Activated T-cell treated with anti-CD3 and anti-CD28 coated beads for 4 hours (primary cell): Measurements from ENCODE around the gene SH3RF1.

Experiments used
- DNase-seq: peaks from one replicate; pipeline ENCODE4 v3.0.0-alpha.2; 2020

Gene SH3RF1

DNA sequence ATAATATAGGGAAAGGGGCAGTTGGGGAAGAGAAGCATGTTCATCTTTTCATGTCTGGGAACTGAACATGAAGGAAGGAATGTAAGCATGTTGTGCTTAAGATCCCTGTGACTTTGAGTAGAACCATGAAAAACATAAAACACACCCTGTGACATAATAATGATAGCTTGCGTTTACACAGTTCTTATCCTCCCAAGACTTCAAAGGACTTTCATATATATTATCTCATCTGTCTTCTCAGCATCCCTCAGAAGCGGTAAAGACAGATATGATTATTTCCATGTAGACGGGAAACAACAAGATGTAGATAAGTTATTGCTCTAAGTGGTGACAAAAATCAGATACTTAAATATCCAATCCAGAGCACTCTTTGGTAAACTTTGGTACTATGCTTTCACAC lies 3.3 kb upstream of the SH3RF1 start:
- no peak for DNase-seq

DNA sequence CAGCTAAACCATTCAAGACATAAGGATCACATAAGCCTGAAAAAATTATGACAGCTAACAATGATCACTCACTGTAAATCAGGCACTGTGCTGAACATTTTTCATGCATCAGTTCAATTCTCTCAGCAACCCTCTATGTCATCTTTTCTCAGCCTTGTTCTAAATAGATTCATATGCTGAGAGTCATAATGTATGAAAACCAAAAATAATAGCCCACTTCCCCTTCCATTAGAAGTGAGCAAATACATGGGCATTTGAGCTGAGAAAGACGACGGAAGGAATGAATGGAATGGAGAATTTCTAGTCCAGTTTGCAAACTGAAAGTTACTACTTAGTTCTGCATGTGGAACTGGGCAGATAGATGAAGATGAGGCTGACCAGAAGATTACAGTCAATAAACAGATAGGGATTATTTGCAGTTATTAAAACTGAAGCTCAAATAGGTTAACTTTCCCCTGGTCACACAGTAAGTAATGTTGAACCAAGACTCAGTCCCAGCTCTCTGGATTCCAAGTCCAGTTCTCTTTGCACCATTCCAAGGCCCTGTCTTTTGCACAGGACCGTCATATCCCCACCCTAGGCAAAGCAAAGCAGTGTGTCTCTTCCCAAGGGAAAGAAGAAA lies 1.6 kb upstream of the SH3RF1 start:
- no peak for DNase-seq

DNA sequence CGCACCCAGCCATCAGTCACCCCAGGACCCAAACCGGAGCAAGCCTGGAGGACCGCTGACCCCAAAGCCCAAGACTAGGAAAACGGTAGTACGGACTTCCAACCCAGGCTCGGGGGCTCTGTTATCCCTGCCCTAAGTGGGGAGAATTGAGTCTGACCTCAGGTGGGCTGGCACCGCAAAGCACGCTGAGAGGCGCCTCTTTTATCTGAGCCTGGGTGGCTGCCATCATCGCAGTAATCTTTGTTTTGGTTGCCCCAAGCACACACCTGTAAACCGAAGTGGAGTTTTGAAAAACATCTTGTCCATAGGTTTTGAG lies 894 bp upstream of the SH3RF1 start:
- DNase-seq, result no peak

DNA sequence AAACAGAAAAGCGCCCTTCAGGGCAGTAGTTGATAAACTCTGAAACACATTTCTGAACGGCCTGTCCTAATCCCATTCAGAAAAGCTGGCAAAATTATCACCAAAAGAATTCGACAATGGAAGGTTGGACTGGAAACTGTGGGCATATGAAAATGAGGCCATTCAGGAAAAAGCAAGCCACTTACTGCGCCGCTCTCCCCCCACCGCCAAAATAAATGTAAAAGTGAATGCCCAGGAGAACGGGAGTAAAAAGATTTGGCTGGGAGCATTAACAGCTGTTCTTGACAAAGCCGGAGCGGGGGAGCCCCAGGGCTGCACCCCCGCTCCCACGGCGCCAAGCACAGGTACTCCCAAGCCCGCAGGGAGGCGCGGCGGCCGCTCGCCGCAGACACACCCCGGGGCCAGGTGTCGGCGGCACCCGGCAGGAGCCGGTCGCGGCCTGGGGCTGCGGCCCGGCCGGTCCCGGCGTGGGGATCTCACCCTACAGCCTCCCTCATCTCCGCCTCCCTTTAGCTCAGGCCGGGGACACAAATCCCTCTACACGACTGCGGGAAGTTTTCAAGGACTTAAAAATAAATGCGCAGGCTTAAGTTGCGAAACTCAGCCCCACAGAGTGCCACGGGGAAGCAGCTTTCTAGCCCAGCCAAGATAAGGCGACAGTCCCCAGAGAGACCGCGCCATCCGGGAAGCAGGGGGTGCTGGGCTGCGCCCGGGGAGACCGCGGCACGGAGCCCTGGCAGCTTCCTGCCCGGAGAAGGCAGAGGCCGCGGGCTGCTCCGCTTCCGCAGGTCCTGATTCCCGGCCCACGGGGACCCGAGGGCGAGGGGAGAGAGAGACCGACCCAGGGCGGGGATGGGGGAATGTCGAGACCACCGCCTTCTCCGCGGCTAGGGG lies 593 bp downstream of the SH3RF1 start:
- DNase-seq, result no peak

DNA sequence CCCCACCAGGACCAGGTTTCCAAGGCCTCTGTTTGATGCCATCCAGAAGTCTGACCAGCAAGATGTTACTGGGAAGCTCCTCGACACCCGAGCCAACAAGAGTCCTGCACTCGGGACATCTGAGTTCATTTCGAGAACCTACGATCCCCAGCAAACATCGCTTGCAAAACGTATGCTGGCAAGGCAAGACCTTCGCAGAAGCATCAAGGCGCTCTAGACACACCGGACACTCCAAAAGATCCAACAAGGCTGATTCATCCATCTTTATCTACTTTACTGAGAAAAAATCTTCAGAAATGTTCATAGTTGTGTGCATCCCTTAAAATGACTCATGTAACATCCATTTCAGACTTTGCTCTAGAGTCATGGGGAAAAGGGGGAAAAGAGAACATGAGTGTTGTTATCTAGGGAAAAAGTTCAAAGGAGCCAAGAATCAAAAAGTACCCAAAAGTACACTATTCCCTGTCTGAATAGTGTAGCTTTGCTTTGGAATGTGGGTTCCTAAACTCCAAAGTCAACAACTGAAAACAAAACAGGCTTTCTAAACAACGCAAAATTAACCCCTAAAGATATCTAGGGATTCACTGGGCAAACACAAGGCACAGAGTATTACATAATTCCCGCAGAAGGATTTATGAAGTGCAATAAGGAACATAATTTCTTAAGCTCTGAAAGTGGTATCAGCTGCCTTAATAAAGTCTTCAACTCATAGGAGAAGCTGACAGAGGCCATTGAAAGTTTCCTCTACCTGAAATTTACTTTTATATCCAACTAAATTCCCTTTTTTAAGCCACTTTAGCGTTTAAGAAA lies 1.6 kb downstream of the SH3RF1 start:
- no peak for DNase-seq

DNA sequence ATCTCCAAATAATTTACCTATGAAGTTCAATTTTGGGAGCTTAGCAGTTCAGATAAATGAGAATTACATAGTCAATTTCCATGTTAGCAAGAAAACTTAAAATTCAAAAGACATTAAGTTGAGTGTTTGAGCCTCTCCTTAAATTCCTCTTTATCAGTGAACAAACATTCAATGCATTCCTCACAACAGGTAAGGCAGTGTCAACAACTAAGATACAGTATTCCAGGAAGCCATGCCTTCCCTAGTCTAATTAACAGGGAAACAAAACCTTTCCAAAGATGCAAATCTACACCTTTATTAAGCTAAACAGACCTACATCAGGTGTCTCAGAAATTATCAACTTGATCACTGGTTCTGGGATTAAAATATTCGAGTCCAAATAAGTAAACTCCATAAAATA lies 3.7 kb downstream of the SH3RF1 start:
- DNase-seq, result no peak

DNA sequence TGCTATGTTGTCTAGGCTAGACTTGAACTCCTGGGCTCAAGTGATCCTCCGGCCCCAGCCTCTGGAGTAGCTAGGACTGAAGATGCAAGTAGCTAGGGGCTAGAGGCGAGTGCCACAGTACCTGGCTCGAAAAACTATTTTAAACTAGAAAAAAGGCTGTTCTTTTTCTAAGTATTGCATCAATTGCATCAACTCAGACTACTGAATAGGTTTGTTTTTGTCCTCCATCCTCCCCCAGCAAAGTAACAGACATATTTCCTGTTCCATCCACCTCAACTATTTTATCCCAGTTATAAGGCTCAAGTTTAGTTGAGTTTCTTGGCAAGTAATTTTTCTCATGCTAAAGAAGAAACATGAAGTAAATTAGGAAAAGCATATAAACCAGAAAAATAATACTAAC lies 4.1 kb downstream of the SH3RF1 start:
- DNase-seq, result no peak

DNA sequence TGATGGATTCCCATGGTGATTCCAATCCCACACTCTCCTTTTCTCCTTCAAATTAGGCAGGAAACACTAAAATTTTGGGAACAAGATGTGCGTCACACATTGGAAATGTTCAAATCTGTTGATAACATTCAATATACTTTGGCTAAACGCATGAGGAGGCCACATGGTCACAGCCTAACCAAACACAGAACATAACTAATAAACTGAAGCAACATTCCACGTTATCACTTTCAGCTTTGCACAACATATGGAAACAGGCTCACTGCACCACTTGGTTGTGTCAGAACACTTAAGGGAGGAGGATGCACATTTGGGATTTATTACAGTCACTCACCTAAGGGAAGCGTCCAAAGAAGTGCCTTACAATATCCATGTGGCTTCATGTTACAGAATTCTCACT lies 4.7 kb downstream of the SH3RF1 start:
- DNase-seq, result no peak

DNA sequence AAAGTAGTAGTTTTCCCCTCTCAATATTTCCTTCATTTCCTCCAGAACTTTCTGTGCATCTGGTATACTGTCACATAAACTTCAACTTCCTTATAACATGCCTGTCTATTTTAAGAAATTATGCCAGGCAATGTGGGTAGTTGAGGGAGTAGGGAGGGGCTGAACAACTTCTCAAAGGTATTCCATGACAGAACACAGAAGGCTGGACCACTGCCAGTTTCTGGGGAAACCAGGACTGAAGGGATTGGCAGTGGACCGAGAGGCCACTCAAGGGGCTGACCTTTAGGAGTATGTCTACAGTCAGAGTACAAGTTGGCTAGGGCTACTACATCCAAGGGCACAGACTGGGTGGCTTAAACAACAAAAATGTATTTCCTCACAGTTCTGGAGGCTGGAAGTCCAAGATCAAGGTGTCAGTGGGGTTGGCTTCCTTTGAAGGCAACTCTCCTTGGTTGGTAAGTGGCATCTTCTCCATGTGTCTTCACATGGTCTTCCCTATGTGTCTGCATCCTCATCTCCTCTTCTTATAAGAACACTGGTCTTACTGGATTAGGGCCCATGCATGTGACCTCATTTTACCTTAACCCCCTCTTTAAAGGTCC lies 6.9 kb downstream of the SH3RF1 start:
- DNase-seq, result no peak

DNA sequence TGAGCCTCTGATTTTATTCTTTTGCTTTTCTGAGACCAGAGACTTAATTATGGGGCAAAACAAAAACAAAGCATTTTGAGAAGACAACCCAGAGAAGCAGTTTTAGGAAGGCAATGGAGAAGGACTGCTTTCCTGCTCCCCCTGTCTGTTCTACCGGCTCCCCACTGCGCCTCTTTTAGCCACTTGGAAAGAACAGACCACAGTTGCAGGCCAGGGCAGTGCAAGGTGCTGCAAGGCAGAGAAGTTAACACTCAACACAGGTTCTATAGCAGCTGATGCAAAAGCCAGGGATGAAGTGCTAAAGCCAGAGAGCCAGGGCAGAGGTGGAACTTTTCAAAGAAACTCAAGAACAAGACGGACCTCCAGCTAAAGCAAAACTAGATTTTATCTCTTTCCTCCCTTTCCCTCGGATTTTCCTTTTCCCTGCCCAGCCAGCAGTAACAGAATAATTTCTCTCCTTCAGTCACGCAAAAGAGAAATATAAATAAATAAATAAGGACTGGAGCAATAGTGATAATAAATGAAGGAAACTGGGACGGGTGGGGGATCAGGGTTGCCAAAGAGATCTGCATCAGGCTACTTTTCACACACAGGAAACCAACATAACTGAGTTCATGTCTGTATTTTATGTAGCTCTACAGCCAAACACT lies 10.4 kb downstream of the SH3RF1 start:
- no peak for DNase-seq

DNA sequence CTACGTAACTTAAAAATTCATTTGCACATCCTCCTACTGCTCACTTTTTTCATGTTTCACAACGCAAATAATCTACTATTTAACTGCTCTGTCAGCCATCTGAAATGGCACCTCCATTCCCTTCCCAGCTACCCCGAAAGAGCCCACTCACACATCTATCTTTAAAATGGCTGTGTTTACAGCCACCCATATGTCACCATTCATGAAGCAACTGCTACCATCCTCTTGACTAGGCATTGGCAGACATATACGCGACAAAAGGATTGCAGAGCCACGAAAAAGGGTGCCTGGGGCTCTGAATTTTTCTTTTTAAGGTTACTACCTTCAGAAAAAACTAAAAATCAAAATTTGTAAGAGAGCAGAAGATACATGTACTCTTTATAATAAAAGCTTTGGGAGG lies 11.5 kb downstream of the SH3RF1 start:
- no peak for DNase-seq

DNA sequence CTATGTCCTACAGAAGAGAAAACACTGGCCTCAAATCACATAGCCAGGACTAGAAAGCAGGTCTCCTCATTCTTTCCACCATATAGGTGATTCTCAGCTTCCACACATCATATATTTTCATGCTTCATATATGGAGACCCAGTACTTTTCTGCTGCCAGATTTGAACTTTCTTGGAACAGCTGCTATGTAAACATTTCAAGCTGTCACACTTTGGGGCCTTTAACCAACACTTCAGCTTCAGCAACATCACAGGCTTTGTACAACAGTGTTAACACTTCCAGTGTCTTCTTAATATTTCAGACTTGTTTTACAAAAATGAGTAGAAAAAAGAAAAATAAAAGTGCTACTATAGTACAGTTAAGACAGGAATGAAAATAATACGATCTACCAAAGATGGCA lies 12.6 kb downstream of the SH3RF1 start:
- no peak for DNase-seq

DNA sequence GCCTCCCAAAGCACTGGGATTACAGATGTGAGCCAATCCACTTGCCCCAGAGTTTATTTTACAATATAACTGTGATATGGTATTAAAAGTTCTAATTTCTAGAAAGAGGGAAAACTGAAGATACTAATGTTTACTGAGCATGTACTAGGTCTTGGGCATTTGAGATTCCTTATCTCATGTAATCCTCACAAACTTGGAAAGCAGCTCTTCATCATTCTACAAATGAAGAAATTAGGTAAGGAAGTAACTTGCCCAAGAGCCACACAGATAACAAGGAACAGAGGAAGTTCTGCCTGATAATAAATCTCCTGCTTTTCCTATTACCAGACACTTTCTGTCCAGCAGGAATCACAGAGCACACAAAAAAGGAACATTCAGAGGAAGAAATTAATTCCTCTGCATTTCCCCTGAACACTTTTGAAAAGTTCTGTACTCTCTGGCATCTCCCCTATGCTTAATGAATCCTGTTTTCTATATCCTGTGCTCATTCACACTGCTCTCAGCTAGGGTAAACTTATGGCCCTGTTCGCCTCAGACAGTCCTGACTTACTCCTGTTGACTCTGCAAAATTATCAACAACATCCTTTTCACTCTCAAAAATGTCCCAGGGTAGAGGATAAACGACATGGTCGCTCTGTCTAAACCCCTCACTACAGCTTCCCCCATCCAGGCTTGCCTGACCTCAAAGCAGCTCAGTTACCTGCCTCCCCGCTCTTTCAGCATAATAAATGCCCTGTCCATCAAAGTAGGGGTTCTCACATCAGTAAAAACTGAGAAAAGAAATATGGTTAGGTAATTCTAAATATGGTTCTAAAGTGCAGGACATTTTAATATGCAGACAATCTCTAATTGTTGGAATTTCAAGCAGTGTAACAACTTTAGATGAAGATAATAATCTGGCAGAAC lies 13.6 kb downstream of the SH3RF1 start:
- DNase-seq, result no peak

DNA sequence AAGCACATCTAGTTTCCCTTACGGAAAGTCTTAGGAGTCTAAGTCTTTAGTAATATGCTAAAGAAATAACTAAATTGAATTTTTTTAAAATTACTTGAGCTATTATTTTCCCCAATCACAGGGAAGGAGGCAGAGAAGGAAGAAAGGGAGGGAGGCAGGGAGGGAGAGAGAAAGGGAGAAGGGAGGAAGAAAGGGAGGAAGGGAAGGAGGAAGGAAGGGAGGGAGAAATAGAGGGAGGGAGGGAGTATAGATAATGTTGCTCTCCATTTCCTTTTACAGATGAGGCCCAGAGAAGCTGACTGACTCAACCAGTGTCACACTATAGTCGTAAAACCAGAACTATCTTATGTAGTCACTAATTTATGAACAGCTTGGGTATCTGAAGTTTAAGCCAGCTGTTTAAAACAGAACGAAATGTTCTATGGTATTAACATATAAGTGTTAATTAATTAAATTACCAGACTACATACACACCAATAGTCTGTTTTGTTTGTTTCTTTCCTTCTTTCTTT lies 14.6 kb downstream of the SH3RF1 start:
- DNase-seq, result no peak

DNA sequence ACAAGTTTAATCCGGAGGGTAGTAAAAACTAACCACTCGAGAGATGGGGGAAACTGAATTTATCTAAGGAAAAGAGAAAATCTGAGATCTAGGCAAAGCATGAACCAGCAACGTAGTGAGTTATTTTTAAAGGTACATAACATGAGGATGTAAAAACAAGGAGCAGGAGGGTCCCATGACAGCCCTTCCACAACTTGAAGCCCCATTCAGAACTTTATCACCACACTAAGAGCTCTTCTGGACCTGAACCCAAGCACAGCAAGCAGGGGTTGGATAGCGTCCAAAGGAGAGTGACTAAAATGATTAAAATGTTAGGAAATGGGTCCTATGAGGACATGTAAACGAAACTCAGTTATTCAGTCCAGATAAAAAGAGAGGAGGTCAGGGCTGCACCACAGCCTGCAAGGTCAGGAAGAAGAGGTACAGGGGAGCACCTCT lies 16.2 kb downstream of the SH3RF1 start:
- no peak for DNase-seq

DNA sequence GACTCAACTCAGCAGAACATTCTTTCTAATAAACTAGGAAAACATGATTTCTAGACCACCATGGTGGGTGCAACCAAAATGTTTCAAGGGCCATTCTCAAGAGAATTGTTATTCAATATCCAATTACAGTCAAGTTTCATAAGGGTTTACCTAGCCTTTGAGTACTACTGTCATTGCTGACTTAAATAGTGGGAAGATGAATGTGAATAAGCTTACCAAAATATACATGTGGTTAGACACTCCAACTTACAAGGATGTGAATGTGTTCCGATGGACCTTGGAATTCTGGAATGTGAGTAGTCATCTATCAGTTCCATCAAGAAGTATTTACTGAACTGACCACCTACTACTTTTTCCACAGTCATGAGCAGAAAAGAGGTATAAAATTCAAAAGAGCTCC lies 16.9 kb downstream of the SH3RF1 start:
- DNase-seq, result no peak

DNA sequence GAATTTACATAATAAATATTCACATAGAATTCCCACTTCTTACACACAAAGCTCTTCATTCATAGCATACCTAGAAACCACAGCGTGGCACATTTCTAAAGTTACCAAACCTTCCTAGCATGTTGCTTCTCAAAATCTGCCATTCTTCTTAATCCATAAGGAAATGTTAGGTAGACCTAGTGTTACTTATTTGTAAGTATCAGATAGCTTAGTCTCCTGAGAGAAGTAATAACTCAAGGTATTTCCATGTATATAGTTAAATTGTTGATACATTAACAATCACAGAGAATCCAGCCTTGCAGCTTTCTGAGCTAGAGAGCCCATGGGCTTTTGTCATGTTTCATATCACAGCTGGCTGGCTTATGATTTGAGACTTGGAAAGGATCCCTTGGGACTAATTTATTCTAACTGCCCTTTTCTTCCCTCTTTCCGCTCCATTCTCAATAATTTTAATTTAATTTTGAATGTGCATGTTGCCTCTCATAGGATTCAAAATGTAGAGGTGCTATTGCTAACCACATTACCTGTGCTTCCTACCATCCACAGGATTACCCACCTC lies 17.6 kb downstream of the SH3RF1 start:
- no peak for DNase-seq

DNA sequence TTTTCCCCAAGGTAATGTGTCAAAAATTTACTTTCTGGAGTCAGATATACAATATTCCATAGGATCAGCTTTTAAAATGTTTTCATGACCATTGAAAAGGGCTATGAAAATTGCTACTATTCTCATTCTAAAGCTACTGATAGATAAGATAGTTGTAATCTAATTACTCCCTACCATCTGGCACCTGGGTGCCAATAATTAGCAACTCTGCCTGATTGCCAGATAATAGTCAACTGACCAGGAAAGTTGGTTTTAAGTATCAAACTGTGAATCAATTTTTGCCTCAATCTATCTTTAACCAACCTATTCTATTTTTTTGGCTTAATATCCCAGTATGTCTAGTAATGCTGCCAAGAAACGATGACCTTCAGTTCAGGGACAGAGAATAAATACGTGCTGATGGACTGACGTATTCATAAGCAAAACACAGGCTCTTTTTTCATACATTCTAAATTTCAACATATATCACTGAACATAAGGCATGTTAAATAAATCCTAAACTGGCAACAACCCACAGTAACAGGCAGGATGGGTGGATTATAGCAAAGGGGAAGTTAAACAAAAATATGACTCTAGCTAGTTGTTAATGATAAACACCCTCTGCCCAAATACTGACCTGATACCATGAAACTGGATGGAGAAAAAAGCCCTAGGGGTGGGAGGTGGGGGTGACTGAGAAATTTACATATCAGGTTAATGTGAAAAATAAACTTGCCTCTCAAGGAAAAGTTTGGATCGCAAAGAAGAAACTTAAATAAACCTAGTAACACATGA lies 18.2 kb downstream of the SH3RF1 start:
- DNase-seq, result no peak

DNA sequence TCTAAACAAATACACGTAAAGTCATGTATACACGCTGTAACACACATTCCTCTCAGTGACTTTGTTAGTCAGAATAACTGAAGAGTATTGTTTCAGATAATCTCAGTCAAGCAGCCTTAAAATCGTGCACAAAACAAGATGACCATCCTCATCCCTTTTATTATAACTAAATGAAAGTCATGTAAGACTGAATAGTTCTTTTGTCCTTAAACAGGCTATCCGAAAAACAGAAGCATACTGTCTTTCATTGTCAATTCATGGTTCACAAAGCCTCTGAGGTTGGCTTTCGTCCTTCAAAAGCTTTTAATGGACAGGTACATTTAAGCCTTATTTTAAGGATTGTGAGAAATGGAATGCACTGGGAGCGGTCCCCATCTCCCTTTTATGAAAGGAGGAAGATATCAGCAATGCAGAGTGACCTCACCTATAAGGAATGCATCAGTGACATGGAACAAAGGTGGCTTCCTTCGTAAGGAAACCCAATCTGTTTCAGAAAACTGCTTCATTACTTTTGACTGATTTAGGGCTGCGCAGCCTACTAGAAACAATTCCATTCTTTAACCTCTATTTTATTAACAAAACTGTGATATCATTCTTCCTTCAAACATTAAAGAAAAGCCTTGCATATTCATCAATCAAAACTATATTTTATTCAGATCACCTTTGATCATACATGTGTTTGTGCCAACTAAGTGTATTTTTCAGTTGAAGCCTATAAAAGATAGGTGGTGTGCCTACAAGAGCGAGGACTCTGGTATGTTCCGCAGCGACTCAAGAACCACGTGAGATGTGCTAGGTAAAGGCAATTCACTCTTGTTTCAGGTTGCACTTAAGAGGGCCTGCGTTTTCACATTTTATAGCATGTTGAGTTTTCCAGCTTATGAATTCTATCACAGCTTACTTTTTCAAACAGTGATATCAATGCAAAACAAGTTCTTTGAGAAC lies 19.2 kb downstream of the SH3RF1 start:
- DNase-seq, result no peak
